KMS-11 (cell line): Measurements from ENCODE around the gene CYB5R4.

ENCODE experiments used
- H2AFZ ChIP-seq: fragments of 200-600 bp; sonication (generic); 2 replicates; pipeline ENCODE4 v1.6.1; 2016; ENCODE audit warnings: antibody characterized with exemption, mixed run types, low read depth
- H3K27ac ChIP-seq: fragments of 200-600 bp; sonication (generic); 2 replicates; pipeline ENCODE4 v1.6.1; 2016; ENCODE audit warnings: mild to moderate bottlenecking, mixed run types
- H3K27me3 ChIP-seq: fragments of 200-600 bp; sonication (generic); 2 replicates; pipeline ENCODE4 v1.6.1; 2017; ENCODE audit warnings: mild to moderate bottlenecking, low read depth, mixed run types, moderate library complexity; ENCODE audit not compliant: insufficient read depth
- H3K36me3 ChIP-seq: fragments of 200-600 bp; sonication (generic); 2 replicates; pipeline ENCODE4 v1.6.1; 2017; ENCODE audit warnings: mild to moderate bottlenecking, mixed run types; ENCODE audit not compliant: insufficient read depth
- H3K4me1 ChIP-seq: fragments of 200-600 bp; sonication (generic); 2 replicates; pipeline ENCODE4 v1.6.1; 2016; ENCODE audit warnings: mild to moderate bottlenecking, low read depth, mixed run types; ENCODE audit not compliant: poor library complexity, severe bottlenecking
- H3K4me2 ChIP-seq: fragments of 200-600 bp; sonication (generic); 2 replicates; pipeline ENCODE4 v1.7.0; 2016; ENCODE audit warnings: mild to moderate bottlenecking, mixed run types
- H3K4me3 ChIP-seq: fragments of 200-600 bp; sonication (generic); IDR thresholded peaks from 2 replicates; pipeline ENCODE4 v1.6.1; 2017; ENCODE audit warnings: low read depth, low read length, mixed read lengths; ENCODE audit not compliant: insufficient read depth
- H3K79me2 ChIP-seq: fragments of 200-600 bp; sonication (generic); 2 replicates; pipeline ENCODE4 v1.6.1; 2016; ENCODE audit warnings: low read depth, mixed run types; ENCODE audit not compliant: insufficient read depth
- H3K9ac ChIP-seq: fragments of 200-600 bp; sonication (generic); 2 replicates; pipeline ENCODE4 v1.6.1; 2016; ENCODE audit warnings: mild to moderate bottlenecking, mixed run types
- H4K20me1 ChIP-seq: fragments of 200-600 bp; sonication (generic); 2 replicates; pipeline ENCODE4 v1.6.1; 2016; ENCODE audit warnings: mild to moderate bottlenecking, mixed run types; ENCODE audit not compliant: insufficient read depth
- TF ChIP-seq, protein P1 (sequence below): fragments of 200-600 bp; sonication (generic); conservative IDR thresholded peaks from 2 replicates; pipeline ENCODE4 v1.6.1; 2017; ENCODE audit warnings: low read depth, mild to moderate bottlenecking, antibody characterized with exemption, low read length, moderate library complexity, mixed read lengths

The CYB5R4 gene

DNA sequence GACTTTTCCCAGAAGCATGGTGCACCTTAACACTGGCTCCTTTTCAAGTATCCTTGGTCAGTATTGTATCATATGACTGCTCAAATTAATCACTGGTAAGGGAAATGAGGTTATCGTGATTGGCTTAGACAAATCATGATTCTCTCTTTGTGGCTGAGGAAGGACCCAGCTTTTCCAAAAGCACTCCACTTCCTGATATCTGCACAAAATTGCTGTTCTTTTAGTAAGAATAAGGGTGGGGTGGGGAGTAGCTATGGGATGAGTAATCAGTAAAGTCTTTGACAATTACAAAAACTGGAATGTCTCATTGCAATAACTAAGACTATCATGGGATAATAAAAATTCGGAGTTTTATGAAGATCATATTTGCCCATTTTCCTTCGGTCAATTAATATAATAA, 15.3 kb upstream of the CYB5R4 start:
- Histone ChIP-seq H4K20me1 (no peaks in the 10 kb centered on the region), H3K4me2 (no peak overlapping the region), H2AFZ (no peak overlapping the region), H3K4me3 (no peak overlapping the region), H3K36me3 (no peaks in the 10 kb centered on the region), H3K27me3 (no peaks in the 10 kb centered on the region), H3K27ac (no peak overlapping the region), H3K4me1 (no peaks in the 10 kb centered on the region), H3K79me2 (no peaks in the 10 kb centered on the region), H3K9ac (no peak overlapping the region)
- TF ChIP-seq, protein P1, sequence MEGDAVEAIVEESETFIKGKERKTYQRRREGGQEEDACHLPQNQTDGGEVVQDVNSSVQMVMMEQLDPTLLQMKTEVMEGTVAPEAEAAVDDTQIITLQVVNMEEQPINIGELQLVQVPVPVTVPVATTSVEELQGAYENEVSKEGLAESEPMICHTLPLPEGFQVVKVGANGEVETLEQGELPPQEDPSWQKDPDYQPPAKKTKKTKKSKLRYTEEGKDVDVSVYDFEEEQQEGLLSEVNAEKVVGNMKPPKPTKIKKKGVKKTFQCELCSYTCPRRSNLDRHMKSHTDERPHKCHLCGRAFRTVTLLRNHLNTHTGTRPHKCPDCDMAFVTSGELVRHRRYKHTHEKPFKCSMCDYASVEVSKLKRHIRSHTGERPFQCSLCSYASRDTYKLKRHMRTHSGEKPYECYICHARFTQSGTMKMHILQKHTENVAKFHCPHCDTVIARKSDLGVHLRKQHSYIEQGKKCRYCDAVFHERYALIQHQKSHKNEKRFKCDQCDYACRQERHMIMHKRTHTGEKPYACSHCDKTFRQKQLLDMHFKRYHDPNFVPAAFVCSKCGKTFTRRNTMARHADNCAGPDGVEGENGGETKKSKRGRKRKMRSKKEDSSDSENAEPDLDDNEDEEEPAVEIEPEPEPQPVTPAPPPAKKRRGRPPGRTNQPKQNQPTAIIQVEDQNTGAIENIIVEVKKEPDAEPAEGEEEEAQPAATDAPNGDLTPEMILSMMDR: no peak

DNA sequence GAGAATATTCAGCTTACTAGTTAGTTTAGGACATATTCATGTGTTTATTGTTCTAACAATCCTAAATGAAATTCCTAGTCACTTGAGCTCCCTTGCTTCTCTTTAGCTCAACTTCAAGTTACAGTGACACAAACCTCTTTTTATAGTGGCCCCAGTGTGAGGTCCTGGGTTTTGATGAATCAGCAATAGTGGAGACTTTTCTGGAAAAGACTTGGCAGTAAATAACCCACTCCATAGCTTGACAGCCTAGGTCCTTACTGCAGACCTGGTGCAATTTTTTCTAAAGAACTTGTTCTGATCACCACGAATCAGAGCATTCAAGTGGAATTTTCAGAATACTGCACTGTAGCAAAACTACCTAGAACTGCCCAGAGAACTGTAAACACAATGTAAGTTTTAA, 13.2 kb upstream of the CYB5R4 start:
- H3K36me3 ChIP-seq: no peaks in the 10 kb centered on the region
- H3K4me2 ChIP-seq: no peak overlapping the region
- no peaks in the 10 kb centered on the region for H3K4me1 ChIP-seq
- H3K4me3 ChIP-seq: no peak overlapping the region
- no peaks in the 10 kb centered on the region for H3K79me2 ChIP-seq
- H3K27ac ChIP-seq: no peak overlapping the region
- no peaks in the 10 kb centered on the region for H4K20me1 ChIP-seq
- no peak overlapping the region for H3K9ac ChIP-seq
- no peak overlapping the region for H2AFZ ChIP-seq
- TF ChIP-seq, protein P1: no peak
- no peaks in the 10 kb centered on the region for H3K27me3 ChIP-seq

DNA sequence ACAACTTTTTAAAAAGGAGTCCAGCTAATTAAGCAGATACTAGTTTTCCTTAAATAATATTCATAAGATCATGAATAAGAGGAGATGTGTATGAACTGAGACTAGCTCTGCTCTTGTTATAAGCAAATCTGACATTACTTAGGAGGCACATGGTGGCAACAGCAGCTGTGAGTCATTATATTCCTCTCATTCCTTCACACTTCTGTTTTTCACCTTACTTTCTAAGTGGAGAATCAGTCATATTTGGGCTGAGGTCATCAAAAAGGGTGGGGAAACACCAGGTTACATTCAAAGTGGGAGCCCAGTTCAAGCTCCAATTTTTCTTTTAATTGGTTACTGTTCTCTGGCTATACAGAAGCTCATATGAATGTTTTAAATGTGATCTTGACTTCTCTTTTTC, 12.3 kb upstream of the CYB5R4 start:
- H3K79me2 ChIP-seq: no peaks in the 10 kb centered on the region
- TF ChIP-seq, protein P1: no peak
- H3K4me3 ChIP-seq: no peak overlapping the region
- H3K4me2 ChIP-seq: no peak overlapping the region
- H3K9ac ChIP-seq: no peak overlapping the region
- no peaks in the 10 kb centered on the region for H4K20me1 ChIP-seq
- H2AFZ ChIP-seq: no peak overlapping the region
- H3K36me3 ChIP-seq: no peaks in the 10 kb centered on the region
- no peaks in the 10 kb centered on the region for H3K4me1 ChIP-seq
- no peaks in the 10 kb centered on the region for H3K27me3 ChIP-seq
- H3K27ac ChIP-seq: no peak overlapping the region

DNA sequence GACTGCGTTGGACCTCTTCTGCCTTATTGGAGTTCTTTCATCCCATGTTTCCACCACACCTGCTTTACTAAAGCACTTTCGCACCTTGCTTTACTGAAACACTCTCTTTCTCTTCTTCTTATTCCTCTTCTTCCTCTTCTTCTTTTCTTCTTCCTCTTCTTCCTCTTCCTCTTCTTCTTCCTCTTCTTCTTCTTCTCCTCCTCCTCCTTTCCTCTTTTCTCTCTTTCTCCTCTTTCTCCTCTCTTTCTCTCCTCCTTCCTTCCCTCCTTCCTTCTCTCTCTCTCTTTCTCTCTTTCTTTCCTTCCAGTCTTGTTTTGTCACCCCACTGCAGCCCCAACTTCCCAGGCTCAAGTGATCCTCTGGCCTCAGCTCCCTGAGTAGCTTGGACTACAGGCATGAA, 10.4 kb upstream of the CYB5R4 start:
- Histone ChIP-seq H4K20me1 (no peaks in the 10 kb centered on the region), H3K4me1 (no peaks in the 10 kb centered on the region), H2AFZ (no peak overlapping the region), H3K36me3 (no peaks in the 10 kb centered on the region), H3K79me2 (no peaks in the 10 kb centered on the region), H3K27me3 (no peaks in the 10 kb centered on the region), H3K27ac (no peak overlapping the region), H3K4me3 (no peak overlapping the region), H3K4me2 (no peak overlapping the region), H3K9ac (no peak overlapping the region)
- TF ChIP-seq, protein P1: no peak

- no peaks in the 10 kb centered on the region for H3K4me1 ChIP-seq
- H3K27me3 ChIP-seq: no peaks in the 10 kb centered on the region
- H3K36me3 ChIP-seq: no peaks in the 10 kb centered on the region
- no peak overlapping the region for H3K9ac ChIP-seq
- no peak overlapping the region for H2AFZ ChIP-seq
- H3K4me3 ChIP-seq: no peak overlapping the region
- no peak overlapping the region for H3K27ac ChIP-seq
- TF ChIP-seq, protein P1: no peak
- H3K79me2 ChIP-seq: no peaks in the 10 kb centered on the region
- no peaks in the 10 kb centered on the region for H4K20me1 ChIP-seq
- H3K4me2 ChIP-seq: no peak overlapping the region
Measured at GRCh38 chr6:83849610-83850009, 9.9 kb upstream of the CYB5R4 start.
